MM.1S (cell line): ENCODE measurements around the gene FTL.
A peak's percentile ranks its signal among the peaks of the same experiment; 100 is the strongest.

Source experiments
- EZH2 ChIP-seq: fragments of 300-600 bp; sonication (generic); optimal IDR thresholded peaks from 2 replicates; pipeline ENCODE3; 2017; ENCODE audit warnings: low read depth, mild to moderate bottlenecking, antibody characterized with exemption, low read length, mixed read lengths
- TF ChIP-seq, protein P1 (sequence below): fragments of 300-600 bp; sonication (generic); IDR thresholded peaks from 2 replicates; pipeline ENCODE4 v1.5.1; 2016; ENCODE audit warnings: antibody characterized with exemption, low read length, mixed read lengths

DNA sequence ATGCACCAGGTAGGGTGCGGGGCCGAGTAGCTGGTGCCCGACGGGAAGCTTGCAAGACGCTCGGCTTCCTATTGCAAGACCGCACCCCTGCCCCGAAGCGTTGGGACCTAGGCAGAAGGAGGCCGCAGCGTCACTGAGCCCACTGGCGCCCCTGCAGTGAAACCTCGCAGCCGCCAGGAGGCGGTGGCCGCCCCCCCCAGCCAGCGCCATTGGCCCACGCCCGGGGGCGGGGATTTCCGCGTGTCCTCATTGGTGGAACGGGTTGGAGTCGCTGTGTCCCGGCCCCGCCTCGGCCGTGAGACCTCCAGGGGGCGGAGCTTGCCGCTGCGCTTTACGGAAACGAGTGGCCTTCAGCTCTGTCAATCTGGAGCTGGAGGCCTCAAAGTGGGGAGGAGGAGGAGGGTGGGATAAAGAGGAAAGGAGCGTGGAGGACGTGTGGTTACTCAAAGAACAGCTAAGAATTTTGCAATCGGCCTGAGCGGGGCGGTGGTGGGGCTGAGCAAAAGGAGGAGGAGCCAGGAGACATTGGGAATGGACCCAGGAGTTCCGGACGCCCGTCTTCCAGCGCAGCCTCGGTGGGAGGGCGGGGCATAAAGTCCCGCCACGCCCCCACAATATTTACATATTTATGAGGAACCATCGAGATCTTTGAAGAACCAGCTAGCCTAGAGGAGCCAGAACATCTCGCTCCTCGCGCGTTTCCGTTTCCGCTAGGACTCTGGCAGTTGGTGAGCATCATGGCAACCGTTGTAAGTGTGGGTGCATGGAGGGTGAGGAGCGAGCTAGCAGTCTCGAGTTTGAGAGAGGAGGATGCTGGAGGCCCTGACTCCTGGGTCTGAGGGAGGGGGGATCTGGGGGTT lies 28.3 kb downstream of the FTL start, which contains the start of the genes GYS1 and RUVBL2:
- TF ChIP-seq, protein P1, sequence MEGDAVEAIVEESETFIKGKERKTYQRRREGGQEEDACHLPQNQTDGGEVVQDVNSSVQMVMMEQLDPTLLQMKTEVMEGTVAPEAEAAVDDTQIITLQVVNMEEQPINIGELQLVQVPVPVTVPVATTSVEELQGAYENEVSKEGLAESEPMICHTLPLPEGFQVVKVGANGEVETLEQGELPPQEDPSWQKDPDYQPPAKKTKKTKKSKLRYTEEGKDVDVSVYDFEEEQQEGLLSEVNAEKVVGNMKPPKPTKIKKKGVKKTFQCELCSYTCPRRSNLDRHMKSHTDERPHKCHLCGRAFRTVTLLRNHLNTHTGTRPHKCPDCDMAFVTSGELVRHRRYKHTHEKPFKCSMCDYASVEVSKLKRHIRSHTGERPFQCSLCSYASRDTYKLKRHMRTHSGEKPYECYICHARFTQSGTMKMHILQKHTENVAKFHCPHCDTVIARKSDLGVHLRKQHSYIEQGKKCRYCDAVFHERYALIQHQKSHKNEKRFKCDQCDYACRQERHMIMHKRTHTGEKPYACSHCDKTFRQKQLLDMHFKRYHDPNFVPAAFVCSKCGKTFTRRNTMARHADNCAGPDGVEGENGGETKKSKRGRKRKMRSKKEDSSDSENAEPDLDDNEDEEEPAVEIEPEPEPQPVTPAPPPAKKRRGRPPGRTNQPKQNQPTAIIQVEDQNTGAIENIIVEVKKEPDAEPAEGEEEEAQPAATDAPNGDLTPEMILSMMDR, result peak; percentile 90
- TF ChIP-seq EZH2, result no peak
